Stimulated activated CD4-positive, alpha-beta T cell treated with anti-CD3 and anti-CD28 coated beads, Interleukin-4, amount 100 ng/mL, for 48 hours (primary cell): ENCODE data around the gene MAST2.

ENCODE experiments used
- DNase-seq, 2 donors: peaks; one replicate each; pipeline ENCODE4 v3.0.0-alpha.2; 2020; ENCODE audit warnings: low read depth in 2 of 2

The MAST2 gene

DNA sequence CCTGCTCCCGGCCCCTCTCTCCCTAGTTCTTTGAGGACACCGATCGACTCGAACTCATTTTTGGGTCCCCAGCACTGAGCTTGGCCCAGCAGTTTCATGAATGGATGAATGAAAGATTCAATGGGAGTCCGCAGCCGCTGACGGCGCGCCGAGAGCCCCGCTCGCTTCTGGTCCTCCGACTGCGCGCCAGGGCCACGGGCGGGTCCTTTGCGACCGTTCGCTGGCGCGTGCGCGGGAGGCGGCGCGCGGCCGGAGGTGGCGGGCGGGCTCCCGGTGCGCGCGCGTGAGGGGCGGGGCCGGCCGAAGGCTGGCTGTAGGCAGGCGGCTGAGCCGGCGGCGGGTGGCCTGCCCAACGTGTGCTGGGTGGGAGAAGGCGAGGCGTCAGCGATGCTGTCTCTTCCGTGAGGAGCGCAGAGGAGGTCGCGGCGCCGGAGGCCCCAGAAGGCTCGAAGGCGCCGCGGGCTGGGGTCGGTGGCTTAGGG, at the start of gene MAST2:
TSS of gene MAST2 (plus strand) at position 314 of the 482 bp plus-strand sequence. CDS start 284 bp downstream, outside the sequence.
- peak; percentile 83 to 87 for DNase-seq

DNA sequence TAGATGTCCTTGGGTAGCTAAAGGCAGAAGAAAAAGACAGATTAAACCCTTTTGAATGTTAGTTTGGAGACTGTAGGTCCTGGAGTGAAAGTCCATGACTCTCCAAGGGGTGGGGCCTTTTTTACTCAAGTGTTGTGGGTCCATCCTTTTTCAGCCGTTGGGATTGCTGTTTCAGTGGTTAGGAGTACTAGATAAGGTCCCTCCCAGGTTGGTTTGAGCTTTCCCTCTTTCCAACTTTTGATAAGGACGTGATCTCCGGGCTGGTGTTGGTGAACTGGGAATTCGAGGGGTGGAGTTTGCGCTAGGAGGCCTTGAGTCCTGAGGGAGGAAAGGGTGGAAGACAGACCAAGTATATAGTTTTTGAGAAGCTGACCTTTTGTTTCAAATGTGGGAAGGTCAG, 47.7 kb upstream of the MAST2 start:
- DNase-seq, result no peak

DNA sequence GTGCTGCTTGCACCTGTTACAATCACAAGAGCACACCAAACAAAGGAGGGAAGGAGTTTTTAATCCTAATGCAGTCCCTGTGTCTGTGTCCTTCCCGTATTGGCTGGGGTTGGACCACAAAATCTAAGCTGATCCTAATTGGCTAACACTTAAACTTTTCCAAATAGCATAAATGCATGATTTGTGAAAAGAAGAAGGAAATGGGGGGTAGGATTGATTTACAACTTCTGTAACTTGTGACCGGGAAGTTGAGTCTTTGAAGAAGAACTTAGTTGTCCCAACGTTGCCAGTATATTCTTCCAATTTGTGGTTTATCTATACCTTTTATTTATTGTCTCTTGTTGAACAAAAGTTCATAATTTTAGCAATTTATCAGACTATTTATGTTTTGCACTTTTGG, 41.1 kb upstream of the MAST2 start:
- DNase-seq, result no peak

- DNase-seq, result no peak
Observed at GRCh38 chr1:45765999-45766792, 37.2 kb upstream of the MAST2 start.

DNA sequence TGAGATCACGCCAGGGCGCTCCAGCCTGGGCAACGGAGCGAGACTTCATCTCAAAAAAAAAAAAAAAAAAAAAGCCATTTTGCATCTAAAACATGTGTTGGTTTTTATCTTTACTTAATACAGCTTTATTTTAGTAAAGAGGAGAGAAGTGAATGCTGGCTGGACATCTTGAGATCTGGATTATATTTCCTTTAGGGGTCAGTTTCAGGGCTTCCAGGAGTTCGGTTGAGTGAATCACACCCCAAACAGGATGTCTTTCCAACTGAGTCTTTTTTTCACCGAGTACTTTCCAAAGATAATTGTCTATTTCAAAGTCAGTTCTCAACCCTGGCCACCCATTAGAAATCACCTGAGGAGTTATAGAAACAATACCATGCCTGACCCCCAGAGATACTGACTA, 36.4 kb upstream of the MAST2 start:
- no peak for DNase-seq

DNA sequence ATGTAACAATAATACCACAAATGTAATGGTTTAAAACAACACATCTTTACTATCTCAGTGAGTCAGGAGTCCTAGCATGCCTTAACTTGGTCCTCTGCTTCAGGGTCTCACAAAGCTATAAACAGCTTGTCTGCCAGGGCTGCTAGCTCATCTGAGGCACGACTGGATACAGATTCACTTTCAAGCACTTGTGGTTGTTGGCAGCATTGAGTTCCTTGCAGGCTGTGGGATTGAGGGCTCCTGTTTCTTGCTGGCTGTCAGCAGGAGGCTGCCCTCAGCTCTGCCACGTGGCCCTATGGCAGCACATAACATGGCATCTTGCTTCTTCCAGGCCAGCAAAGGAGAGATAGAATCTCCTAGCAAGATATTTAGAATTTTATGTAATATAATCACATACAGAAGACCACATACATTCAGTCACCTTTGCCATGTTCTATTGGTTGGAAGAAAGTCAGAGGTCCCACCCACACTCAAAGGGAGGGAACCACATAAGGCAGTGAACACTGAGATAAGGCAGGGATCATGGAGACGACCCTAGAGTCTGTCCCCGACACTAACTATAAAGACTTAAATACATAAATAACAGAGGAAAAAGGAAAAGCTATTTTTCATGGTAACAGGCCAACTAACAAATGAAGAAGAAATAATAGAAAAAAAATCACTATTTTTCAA, 34.0 kb upstream of the MAST2 start:
- DNase-seq, result no peak

DNA sequence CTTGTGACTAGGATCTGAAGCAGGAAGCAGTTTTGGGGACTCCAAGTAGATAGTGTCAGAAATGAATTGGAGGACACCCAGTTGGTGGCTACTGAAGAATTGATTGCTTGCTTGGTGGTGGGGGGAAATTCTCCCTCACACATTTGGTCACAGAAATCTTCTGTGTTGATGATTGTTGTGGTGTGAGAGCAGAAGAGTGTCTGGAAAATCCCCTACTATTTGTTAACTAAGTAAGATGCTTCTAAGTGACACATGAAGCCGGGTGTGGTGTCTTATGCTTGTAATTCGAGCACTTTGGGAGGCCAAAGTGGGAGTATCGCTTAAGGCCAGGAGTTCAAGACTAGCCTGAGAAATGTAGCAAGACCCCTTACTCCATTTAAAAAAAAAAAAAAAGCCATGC, 30.4 kb upstream of the MAST2 start:
- no peak for DNase-seq

DNA sequence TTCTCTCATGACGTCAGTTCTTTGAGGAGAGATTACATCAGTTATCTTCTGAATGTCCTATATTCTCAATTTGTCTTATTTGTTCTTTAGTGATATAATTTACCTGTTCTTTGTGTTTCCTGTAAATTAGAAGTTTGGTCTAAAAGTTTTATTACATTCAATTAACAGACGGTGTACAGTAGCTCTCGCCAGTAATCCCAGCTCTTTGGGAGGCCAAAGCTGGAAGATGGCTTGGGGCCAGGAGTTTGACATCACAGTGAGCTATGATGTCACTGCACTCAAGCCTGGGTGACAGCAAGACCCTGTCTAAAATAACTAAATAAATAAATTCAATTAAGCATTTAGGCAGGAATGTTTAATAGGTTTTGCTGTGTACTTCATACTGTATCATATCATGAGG, 27.6 kb upstream of the MAST2 start:
- no peak for DNase-seq

- DNase-seq, result no peak
Observed at GRCh38 chr1:45785583-45785982, 17.8 kb upstream of the MAST2 start.

- DNase-seq, result no peak
Observed at GRCh38 chr1:45787905-45788304, 15.5 kb upstream of the MAST2 start.

- DNase-seq, result no peak
Observed at GRCh38 chr1:45789601-45790000, 13.8 kb upstream of the MAST2 start.

DNA sequence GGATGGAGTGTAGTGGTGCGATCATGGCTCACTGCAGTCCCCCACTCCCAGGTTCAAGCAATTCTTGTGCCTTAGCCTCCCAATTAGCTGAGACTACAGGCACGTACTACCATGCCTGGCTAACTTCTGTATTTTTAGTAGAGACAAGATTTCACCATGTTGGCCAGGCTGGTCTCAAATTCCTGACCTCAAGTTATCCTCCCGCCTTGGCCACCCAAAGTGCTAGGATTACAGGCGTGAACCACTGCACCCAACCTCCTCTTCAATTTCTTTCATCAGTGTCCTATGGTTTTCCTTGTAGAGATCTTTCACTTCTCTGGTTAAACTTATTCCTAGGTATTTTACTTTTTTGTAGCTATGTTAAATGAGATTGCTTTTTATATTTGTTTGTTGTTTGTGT, 10.7 kb upstream of the MAST2 start:
- no peak for DNase-seq

GRCh38 chr1:45793942-45794604, 9.3 kb upstream of the MAST2 start:
- DNase-seq, result no peak

- no peak for DNase-seq
Observed at GRCh38 chr1:45796381-45796780, 7.0 kb upstream of the MAST2 start.

GRCh38 chr1:45796946-45797345, 6.5 kb upstream of the MAST2 start:
- no peak for DNase-seq

DNA sequence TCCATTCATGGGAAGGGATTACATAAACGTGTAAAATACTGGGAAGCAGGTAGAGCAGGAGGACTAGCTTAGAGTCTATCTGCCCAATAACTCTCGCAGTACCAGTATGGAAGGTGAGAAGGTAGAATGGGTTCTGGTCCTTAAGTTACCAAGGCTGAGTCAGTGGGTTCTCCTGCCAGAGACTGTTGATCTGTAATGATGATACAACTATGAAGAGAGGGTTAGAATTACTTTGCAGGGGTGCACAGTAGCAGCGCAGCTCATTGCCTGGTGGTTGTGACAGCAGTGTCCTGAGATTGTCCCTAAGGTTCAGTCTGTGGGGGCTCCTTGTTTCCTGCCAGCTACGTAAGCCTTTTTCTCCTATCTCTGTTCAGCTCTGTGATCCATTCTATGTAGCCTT, 2.5 kb upstream of the MAST2 start:
- no peak for DNase-seq

- peak in 1 of 2 donors; percentile 8 for DNase-seq
Observed at GRCh38 chr1:45802343-45803298, 791 bp upstream of the MAST2 start.

GRCh38 chr1:45803781-45804668, 613 bp downstream of the MAST2 start:
- DNase-seq, result peak; percentile 2 to 4

DNA sequence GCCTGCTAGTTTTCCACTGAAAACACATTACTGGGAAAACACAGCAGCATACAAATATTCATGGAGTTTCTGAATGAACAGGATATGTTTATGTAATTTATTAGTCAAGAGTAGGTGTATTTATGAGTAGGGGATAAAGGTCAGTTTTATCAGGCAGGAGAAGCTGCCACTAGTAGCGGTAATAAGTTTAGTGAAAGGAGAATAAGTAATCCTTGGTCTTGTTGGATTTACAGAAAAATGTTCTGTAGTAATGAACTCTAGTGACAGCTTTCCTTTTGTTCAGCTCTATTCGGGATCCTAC, 1.2 kb downstream of the MAST2 start:
- no peak for DNase-seq

DNA sequence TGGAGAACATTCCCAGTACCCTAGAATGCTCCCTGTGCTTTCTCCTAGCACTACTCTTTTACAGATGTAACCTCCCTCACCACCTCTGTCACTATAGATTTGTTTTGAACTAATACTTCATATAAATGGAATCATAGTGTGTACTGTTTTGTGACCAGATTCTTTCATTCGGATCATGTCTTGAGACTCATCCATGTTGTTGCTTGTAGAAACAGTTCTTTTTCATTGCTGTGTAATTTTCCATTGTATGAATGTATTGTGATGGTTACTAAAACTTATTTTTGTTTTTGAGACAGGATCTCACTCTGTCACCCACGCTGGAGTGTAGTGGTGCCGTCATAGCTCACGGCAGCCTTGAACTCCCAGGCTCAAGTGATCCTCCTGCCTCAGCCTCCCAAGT, 2.7 kb downstream of the MAST2 start:
- no peak for DNase-seq

- DNase-seq, result no peak
Observed at GRCh38 chr1:45809761-45810160, 6.3 kb downstream of the MAST2 start.
